Naive thymus-derived CD4-positive, alpha-beta T cell (primary cell): ENCODE results near the gene MPLKIP. TPM values are rescaled to one million over a fixed set of nuclear protein-coding genes. Genes with fewer than 3 reads are reported as not detected.
"Not testable (repeated sequence)": the region's sequence is repeated elsewhere in the genome, so short reads cannot be mapped to it uniquely, and the experiment has no call there.

Experiments used
- ATAC-seq: fragments of 150-1000 bp; cut with Tn5 transposase; 2 replicates; pipeline ENCODE4 v1.10.0; 2021; ENCODE audit warnings: mild to moderate bottlenecking, moderate library complexity
- CTCF ChIA-PET: fragments of 350-600 bp; sonication (Branson Sonifier 250); formaldehyde crosslinking; loops from one replicate; lab custom pipeline; 2021; ENCODE audit warnings: antibody characterized with exemption; lab: Charles Lee
- POLR2A ChIA-PET: fragments of 350-600 bp; sonication (Branson Sonifier 250); formaldehyde crosslinking; loops from one replicate; lab custom pipeline; 2021; ENCODE audit warnings: antibody characterized with exemption, inconsistent platforms; lab: Charles Lee
- DNase-seq, 9 donors: peaks; one replicate each; pipeline versions ENCODE4 v3.0.0 to v3.0.0-alpha.2; 2020 to 2022; ENCODE audit warnings: mixed read lengths in 1 of 9
- H3K27ac ChIP-seq: one replicate; pipeline ENCODE4 v1.7.0; 2013; ENCODE audit warnings: mild to moderate bottlenecking, low read depth, low read length, moderate library complexity
- H3K27me3 ChIP-seq, 2 donors: one replicate each; pipeline ENCODE4 v1.7.0; 2013; ENCODE audit warnings: low read length in 2 of 2, mild to moderate bottlenecking in 2 of 2, moderate library complexity in 2 of 2; ENCODE audit not compliant: control insufficient read depth in 2 of 2, insufficient read depth in 2 of 2
- H3K36me3 ChIP-seq, 3 experiments: 1 replicate in 2 of 3; 2 replicates in 1 of 3; pipeline ENCODE4 v1.7.0; 2013; ENCODE audit warnings: low read length in 3 of 3, mild to moderate bottlenecking in 3 of 3, moderate library complexity in 1 of 3; ENCODE audit not compliant: insufficient read depth in 3 of 3, control insufficient read depth in 2 of 3
- H3K4me1 ChIP-seq, 2 donors: one replicate each; pipeline ENCODE4 v1.7.0; 2013; ENCODE audit warnings: low read length in 2 of 2, mild to moderate bottlenecking in 2 of 2, moderate library complexity in 1 of 2; ENCODE audit not compliant: control insufficient read depth in 2 of 2, insufficient read depth in 2 of 2
- H3K4me3 ChIP-seq: 2 replicates; pipeline ENCODE4 v1.7.0; 2013; ENCODE audit warnings: mild to moderate bottlenecking, low read length
- H3K9me3 ChIP-seq, 3 experiments: 1 replicate in 2 of 3; 2 replicates in 1 of 3; pipeline ENCODE4 v1.7.0; 2013; ENCODE audit warnings: low read length in 3 of 3; ENCODE audit not compliant: control insufficient read depth in 2 of 3
- H3K27ac Mint-ChIP-seq, 9 donors: one replicate each; pipeline ENCODE4 v1.8.0; 2020 to 2022; ENCODE audit warnings: mixed read lengths in 9 of 9, mild to moderate bottlenecking in 8 of 9, moderate library complexity in 5 of 9, inconsistent platforms in 2 of 9
- H3K27me3 Mint-ChIP-seq, 5 donors: one replicate each; pipeline ENCODE4 v1.8.0; 2021 to 2022; ENCODE audit warnings: mixed read lengths in 5 of 5, mild to moderate bottlenecking in 1 of 5
- H3K36me3 Mint-ChIP-seq, 5 donors: one replicate each; pipeline ENCODE4 v1.8.0; 2020 to 2022; ENCODE audit warnings: mixed read lengths in 5 of 5, mild to moderate bottlenecking in 3 of 5, inconsistent platforms in 1 of 5
- H3K4me1 Mint-ChIP-seq, 7 donors: one replicate each; pipeline ENCODE4 v1.8.0; 2020 to 2022; ENCODE audit warnings: mixed read lengths in 7 of 7, mild to moderate bottlenecking in 3 of 7, inconsistent platforms in 1 of 7
- H3K4me3 Mint-ChIP-seq, 10 donors: one replicate each; pipeline ENCODE4 v1.8.0; 2020 to 2022; ENCODE audit warnings: mild to moderate bottlenecking in 10 of 10, mixed read lengths in 10 of 10, moderate library complexity in 6 of 10, inconsistent platforms in 2 of 10
- H3K9me3 Mint-ChIP-seq, 11 donors: one replicate each; pipeline ENCODE4 v1.8.0; 2020 to 2022; ENCODE audit warnings: mixed read lengths in 11 of 11, mild to moderate bottlenecking in 4 of 11, inconsistent platforms in 1 of 11, moderate library complexity in 1 of 11
- intact Hi-C, 2 donors: fragments of 100-400 bp; cut with micrococcal nuclease; formaldehyde crosslinking; loops; one replicate each; pipeline ENCODE4 v1.15.1; 2023
- polyA plus RNA-seq, 2 donors: library from polyadenylated mRNA; unstranded; fragments of 300-500 nt; fragmentation: Illumina TruSeq; gene quantifications; one replicate each; pipeline ENCODE4 v1.2.3, GENCODE V29; 2021
- total RNA-seq, 6 experiments: library from RNA in 5 of 6; stranded (reverse) in 5 of 6; gene quantifications; 1 replicate in 5 of 6; 2 replicates in 1 of 6; pipeline ENCODE4 v1.2.3 and lab custom pipeline; 2021 to 2026

Gene MPLKIP
- total and polyA plus RNA-seq, 7 experiments from 2014 or later, result 17.2 to 68.6 (median 38.4) TPM

GRCh38 chr7:40137563-40137962 is 3.1 kb upstream of the MPLKIP start:
- POLR2A ChIA-PET, result interaction anchor here (0.6 to 1.0 kb wide), 2 partner anchors 25 to 186 kb away, joined by 3 read pairs; no protein-coding TSS in a partner anchor
- peaks cover 0 to 17% (median 0%) of the 10 kb centered on the region in 5 donors for H3K27me3 Mint-ChIP-seq
- Histone ChIP-seq H3K27ac (no peak overlapping the region), H3K27me3 (no peaks in the 10 kb centered on the region), H3K9me3 (no peaks in the 10 kb centered on the region), H3K36me3 (peaks cover 0 to 6% (median 0%) of the 10 kb centered on the region in 3 experiments), H3K4me3 (no peak overlapping the region), H3K4me1 (peaks cover 9 to 17% of the 10 kb centered on the region in 2 donors)
- ATAC-seq (no peak), DNase-seq (no peak)
- H3K4me1 Mint-ChIP-seq, result peaks cover 7 to 15% (median 11%) of the 10 kb centered on the region in 7 donors
- intact Hi-C loops, result loop anchor here (10.0 kb wide), 2 partner anchors 1747 to 1773 kb away; no protein-coding TSS in a partner anchor
- peaks cover 0 to 6% (median 2%) of the 10 kb centered on the region in 5 donors for H3K36me3 Mint-ChIP-seq
- no peak overlapping the region for H3K27ac Mint-ChIP-seq
- CTCF ChIA-PET, result no interaction called here
- H3K9me3 Mint-ChIP-seq, result peaks cover 0 to 5% (median 0%) of the 10 kb centered on the region in 11 donors
- peak overlapping the region in 1 of 10 donors; percentile 35 for H3K4me3 Mint-ChIP-seq

GRCh38 chr7:40135317-40135610 is 842 bp upstream of the MPLKIP start:
- Histone ChIP-seq H3K4me3 (peak overlapping the region; percentile 100), H3K27ac (peak overlapping the region; percentile 92), H3K4me1 (peaks cover 21 to 31% of the 10 kb centered on the region in 2 donors), H3K36me3 (peaks cover 0 to 6% (median 0%) of the 10 kb centered on the region in 3 experiments), H3K27me3 (no peaks in the 10 kb centered on the region), H3K9me3 (no peaks in the 10 kb centered on the region)
- intact Hi-C loops, result loop anchor here (2.0 to 10.0 kb wide), 3 partner anchors 1226 to 1770 kb away; partner anchors contain the start of gene VPS41 (in 1 of the 2)
- Mint-ChIP-seq H3K27me3 (peaks cover 0 to 17% (median 0%) of the 10 kb centered on the region in 5 donors), H3K27ac (peak overlapping the region in 8 of 9 donors; percentile 30 to 94 (median 50)), H3K36me3 (peaks cover 3 to 8% (median 6%) of the 10 kb centered on the region in 5 donors), H3K4me1 (peaks cover 15 to 38% (median 29%) of the 10 kb centered on the region in 7 donors), H3K4me3 (peak overlapping the region; percentile 77 to 99 (median 92)), H3K9me3 (peaks cover 0 to 3% (median 0%) of the 10 kb centered on the region in 11 donors)
- ChIA-PET POLR2A (interaction anchor here (1.6 to 3.6 kb wide), 2 partner anchors 186 to 512 kb away, joined by 5 to 37 read pairs; partner anchors contain the start of genes CDK13 and RALA), CTCF (no interaction called here)
- DNase-seq (no peak), ATAC-seq (no peak)

- Mint-ChIP-seq H3K4me1 (peaks cover 19 to 52% (median 36%) of the 10 kb centered on the region in 7 donors), H3K27ac (peak overlapping the region; percentile 87 to 98 (median 94))
- intact Hi-C loops, result loop anchor here (1.0 to 10.0 kb wide), 11 partner anchors 51 to 1769 kb away; partner anchors contain the start of genes RALA (in 2 of the 2), VPS41 (in 2 of the 2) and YAE1 (in 2 of the 2)
Measured at GRCh38 chr7:40133561-40134427, 628 bp downstream of the MPLKIP start.

GRCh38 chr7:40122940-40123254 is 11.5 kb downstream of the MPLKIP start:
- no peak overlapping the region for H3K4me3 ChIP-seq
- H3K27ac ChIP-seq, result no peak overlapping the region
- no peaks in the 10 kb centered on the region for H3K4me1 ChIP-seq
- no peaks in the 10 kb centered on the region for H3K9me3 Mint-ChIP-seq
- H3K9me3 ChIP-seq, result no peaks in the 10 kb centered on the region
- H3K36me3 ChIP-seq, result no peaks in the 10 kb centered on the region
- ChIA-PET CTCF (no interaction called here), POLR2A (interaction anchor here (0.6 kb wide), 1 partner anchor 13 kb away, joined by 3 read pairs; no protein-coding TSS in a partner anchor)
- H3K36me3 Mint-ChIP-seq, result peaks cover 0 to 15% (median 5%) of the 10 kb centered on the region in 5 donors
- intact Hi-C loops, result no loop called here
- peaks cover 0 to 27% (median 7%) of the 10 kb centered on the region in 7 donors for H3K4me1 Mint-ChIP-seq
- H3K27me3 Mint-ChIP-seq, result no peaks in the 10 kb centered on the region
- H3K27ac Mint-ChIP-seq, result peak overlapping the region in 1 of 9 donors; percentile 48
- no peak for DNase-seq
- H3K4me3 Mint-ChIP-seq, result no peak overlapping the region
- no peaks in the 10 kb centered on the region for H3K27me3 ChIP-seq
- ATAC-seq, result no peak

More at GRCh38 chr7:40133561-40134427, 628 bp downstream of the MPLKIP start:
- peaks cover 21 to 31% of the 10 kb centered on the region in 2 donors for H3K4me1 ChIP-seq
- H3K27ac ChIP-seq, result peak overlapping the region; percentile 92
- peaks cover 0 to 3% (median 0%) of the 10 kb centered on the region in 11 donors for H3K9me3 Mint-ChIP-seq
- H3K36me3 Mint-ChIP-seq, result peaks cover 3 to 8% (median 4%) of the 10 kb centered on the region in 5 donors
- ChIA-PET CTCF (no interaction called here), POLR2A (interaction anchor here (0.6 to 3.6 kb wide), 7 partner anchors 13 to 524 kb away, joined by 3 to 37 read pairs (median 4); partner anchors contain the start of genes CDK13 and RALA)
- ATAC-seq, result peak; percentile 62
- peak overlapping the region; percentile 86 to 99 (median 97) for H3K4me3 Mint-ChIP-seq
- peaks cover 0 to 14% (median 0%) of the 10 kb centered on the region in 5 donors for H3K27me3 Mint-ChIP-seq
- peak in 1 of 9 donors; percentile 43 for DNase-seq
- H3K9me3 ChIP-seq, result no peaks in the 10 kb centered on the region
- H3K36me3 ChIP-seq, result peaks cover 0 to 6% (median 0%) of the 10 kb centered on the region in 3 experiments
- H3K27me3 ChIP-seq, result no peaks in the 10 kb centered on the region
- H3K4me3 ChIP-seq, result peak overlapping the region; percentile 100

- H3K27me3 ChIP-seq, intact Hi-C loops, DNase-seq, H3K4me3 ChIP-seq, CTCF ChIA-PET, H3K9me3 Mint-ChIP-seq, H3K36me3 ChIP-seq, H3K4me1 ChIP-seq, H3K4me3 Mint-ChIP-seq, H3K27me3 Mint-ChIP-seq, H3K27ac Mint-ChIP-seq, H3K9me3 ChIP-seq, ATAC-seq, H3K27ac ChIP-seq: not testable (repeated sequence)
- Mint-ChIP-seq H3K36me3 (peaks cover 0 to 15% (median 5%) of the 10 kb centered on the region in 5 donors), H3K4me1 (peaks cover 0 to 23% (median 3%) of the 10 kb centered on the region in 7 donors)
- POLR2A ChIA-PET, result interaction anchor here (0.6 kb wide), 1 partner anchor 14 kb away, joined by 3 read pairs; no protein-coding TSS in a partner anchor
Measured at GRCh38 chr7:40122100-40122939, 12.1 kb downstream of the MPLKIP start.

GRCh38 chr7:40120020-40120419 is 14.4 kb downstream of the MPLKIP start:
- Histone ChIP-seq H3K9me3 (no peaks in the 10 kb centered on the region), H3K27me3 (no peaks in the 10 kb centered on the region), H3K4me3 (no peak overlapping the region), H3K27ac (no peak overlapping the region), H3K4me1 (no peaks in the 10 kb centered on the region), H3K36me3 (no peaks in the 10 kb centered on the region)
- DNase-seq, result no peak
- no peak overlapping the region for H3K4me3 Mint-ChIP-seq
- peaks cover 0 to 18% (median 5%) of the 10 kb centered on the region in 5 donors for H3K36me3 Mint-ChIP-seq
- ATAC-seq, result no peak
- ChIA-PET POLR2A (no interaction called here), CTCF (no interaction called here)
- H3K27ac Mint-ChIP-seq, result peak overlapping the region in 1 of 9 donors; percentile 62
- H3K9me3 Mint-ChIP-seq, result no peaks in the 10 kb centered on the region
- intact Hi-C loops, result no loop called here
- no peaks in the 10 kb centered on the region for H3K27me3 Mint-ChIP-seq
- H3K4me1 Mint-ChIP-seq, result peaks cover 0 to 22% (median 3%) of the 10 kb centered on the region in 7 donors
